ENCODE results near the gene SCAF4.

The SCAF4 gene

DNA sequence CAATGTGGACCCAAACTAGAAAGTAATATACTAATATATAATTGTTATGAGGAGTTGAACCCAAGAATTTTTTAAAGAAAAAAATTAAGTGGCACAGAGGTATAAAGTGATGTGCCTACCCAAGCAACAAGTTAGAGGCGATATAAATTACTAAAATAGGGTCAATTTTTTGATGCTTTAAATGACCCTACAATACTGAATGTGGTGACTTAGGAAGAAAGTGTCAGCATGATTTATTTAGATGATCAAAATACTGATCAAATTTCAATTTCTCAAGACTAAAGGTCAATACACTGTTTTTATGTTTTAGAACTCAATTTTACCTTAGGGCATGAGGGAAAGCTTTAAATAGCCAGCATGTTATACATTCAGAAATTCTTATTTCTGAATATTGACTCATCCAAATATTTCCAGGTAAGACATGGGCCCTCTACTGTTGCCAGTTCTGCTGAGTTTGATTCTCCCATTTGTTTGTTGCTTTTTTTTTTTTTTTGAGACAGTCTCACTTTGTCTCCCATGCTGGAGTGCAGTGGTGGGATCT lies 20.1 kb downstream of the SCAF4 start:
- CTCF ChIA-PET = interaction anchor here (0.6 kb wide), 1 partner anchor 380 kb away, joined by 4 read pairs; no protein-coding TSS in a partner anchor
- Histone ChIP-seq H3K4me1 (ENCODE audit: control extremely low read depth in 1 of 4, control insufficient read depth in 4 of 4, insufficient read depth in 4 of 4, low read length in 3 of 4) (peaks cover 0 to 7% (median 3%) of the 10 kb centered on the region in 4 experiments), H3K27me3 (replicated peaks in 2 of 5; ENCODE audit: control insufficient read depth in 4 of 5, insufficient read depth in 5 of 5, low read length in 4 of 5) (no peaks in the 10 kb centered on the region)

GRCh38 chr21:31711326-31711725 lies 20.6 kb downstream of the SCAF4 start:
- Histone ChIP-seq H3K4me3 (ENCODE audit: control insufficient read depth in 1 of 7, extremely low read depth in 1 of 7, insufficient read depth in 4 of 7, low read depth in 2 of 7, low read length in 6 of 7) (no peak overlapping the region), H3K9me3 (ENCODE audit: control extremely low read depth in 1 of 5, control insufficient read depth in 4 of 5, insufficient read depth in 2 of 5, low read depth in 1 of 5, low read length in 4 of 5) (no peaks in the 10 kb centered on the region), H3K27ac (ENCODE audit: insufficient read depth in 1 of 2, low read depth in 1 of 2, low read length in 2 of 2, poor library complexity in 1 of 2, severe bottlenecking in 2 of 2) (no peak overlapping the region), H3K4me1 (ENCODE audit: control extremely low read depth in 1 of 4, control insufficient read depth in 4 of 4, insufficient read depth in 4 of 4, low read length in 3 of 4) (peaks cover 0 to 3% (median 1%) of the 10 kb centered on the region in 4 experiments), H3K36me3 (ENCODE audit: control insufficient read depth in 4 of 4, insufficient read depth in 4 of 4, low read length in 3 of 4) (no peaks in the 10 kb centered on the region), H3K27me3 (replicated peaks in 2 of 5; ENCODE audit: control insufficient read depth in 4 of 5, insufficient read depth in 5 of 5, low read length in 4 of 5) (no peaks in the 10 kb centered on the region)
- ChIA-PET POLR2A (no interaction called here), CTCF (no interaction called here)
- DNase-seq = no peak
- 100% methylated on average over 1 of the region's 1 CpG for WGBS (ENCODE audit: insufficient coverage)

More for the DNA sequence above, 20.1 kb downstream of the SCAF4 start:
- POLR2A ChIA-PET = no interaction called here
- DNase-seq = no peak
- no peak overlapping the region for H3K4me3 ChIP-seq (ENCODE audit: control insufficient read depth in 1 of 7, extremely low read depth in 1 of 7, insufficient read depth in 4 of 7, low read depth in 2 of 7, low read length in 6 of 7)
- 100% methylated on average over 1 of the region's 1 CpG for WGBS (ENCODE audit: insufficient coverage)
- H3K27ac ChIP-seq (ENCODE audit: insufficient read depth in 1 of 2, low read depth in 1 of 2, low read length in 2 of 2, poor library complexity in 1 of 2, severe bottlenecking in 2 of 2) = no peak overlapping the region
- no peaks in the 10 kb centered on the region for H3K9me3 ChIP-seq (ENCODE audit: control extremely low read depth in 1 of 5, control insufficient read depth in 4 of 5, insufficient read depth in 2 of 5, low read depth in 1 of 5, low read length in 4 of 5)
- H3K36me3 ChIP-seq (ENCODE audit: control insufficient read depth in 4 of 4, insufficient read depth in 4 of 4, low read length in 3 of 4) = no peaks in the 10 kb centered on the region

GRCh38 chr21:31710586-31710985 lies 21.3 kb downstream of the SCAF4 start:
- ChIA-PET CTCF (no interaction called here), POLR2A (no interaction called here)
- Histone ChIP-seq H3K4me1 (ENCODE audit: control extremely low read depth in 1 of 4, control insufficient read depth in 4 of 4, insufficient read depth in 4 of 4, low read length in 3 of 4) (peaks cover 0 to 2% (median under 1%) of the 10 kb centered on the region in 4 experiments), H3K36me3 (ENCODE audit: control insufficient read depth in 4 of 4, insufficient read depth in 4 of 4, low read length in 3 of 4) (peaks cover 0 to 4% (median 2%) of the 10 kb centered on the region in 4 experiments), H3K4me3 (ENCODE audit: control insufficient read depth in 1 of 7, extremely low read depth in 1 of 7, insufficient read depth in 4 of 7, low read depth in 2 of 7, low read length in 6 of 7) (no peak overlapping the region), H3K27ac (ENCODE audit: insufficient read depth in 1 of 2, low read depth in 1 of 2, low read length in 2 of 2, poor library complexity in 1 of 2, severe bottlenecking in 2 of 2) (no peak overlapping the region), H3K27me3 (replicated peaks in 2 of 5; ENCODE audit: control insufficient read depth in 4 of 5, insufficient read depth in 5 of 5, low read length in 4 of 5) (no peaks in the 10 kb centered on the region), H3K9me3 (ENCODE audit: control extremely low read depth in 1 of 5, control insufficient read depth in 4 of 5, insufficient read depth in 2 of 5, low read depth in 1 of 5, low read length in 4 of 5) (no peaks in the 10 kb centered on the region)
- DNase-seq = no peak
- WGBS (ENCODE audit: insufficient coverage) = no CpG with 5 or more reads among the region's 1 CpG

GRCh38 chr21:31708541-31708940 lies 23.4 kb downstream of the SCAF4 start:
- no peak overlapping the region for H3K27ac ChIP-seq (ENCODE audit: insufficient read depth in 1 of 2, low read depth in 1 of 2, low read length in 2 of 2, poor library complexity in 1 of 2, severe bottlenecking in 2 of 2)
- H3K9me3 ChIP-seq (ENCODE audit: control extremely low read depth in 1 of 5, control insufficient read depth in 4 of 5, insufficient read depth in 2 of 5, low read depth in 1 of 5, low read length in 4 of 5) = no peaks in the 10 kb centered on the region
- CTCF ChIA-PET = no interaction called here
- H3K36me3 ChIP-seq (ENCODE audit: control insufficient read depth in 4 of 4, insufficient read depth in 4 of 4, low read length in 3 of 4) = peaks cover 0 to 12% (median 6%) of the 10 kb centered on the region in 4 experiments
- no CpG with 5 or more reads among the region's 1 CpG for WGBS (ENCODE audit: insufficient coverage)
- H3K27me3 ChIP-seq (replicated peaks in 2 of 5; ENCODE audit: control insufficient read depth in 4 of 5, insufficient read depth in 5 of 5, low read length in 4 of 5) = no peaks in the 10 kb centered on the region
- H3K4me3 ChIP-seq (ENCODE audit: control insufficient read depth in 1 of 7, extremely low read depth in 1 of 7, insufficient read depth in 4 of 7, low read depth in 2 of 7, low read length in 6 of 7) = no peak overlapping the region
- POLR2A ChIA-PET = no interaction called here
- DNase-seq = peak in 1 of 3 donors; percentile 10
- H3K4me1 ChIP-seq (ENCODE audit: control extremely low read depth in 1 of 4, control insufficient read depth in 4 of 4, insufficient read depth in 4 of 4, low read length in 3 of 4) = peaks cover 0 to 2% (median under 1%) of the 10 kb centered on the region in 4 experiments

- Histone ChIP-seq H3K4me1 (ENCODE audit: control extremely low read depth in 1 of 4, control insufficient read depth in 4 of 4, insufficient read depth in 4 of 4, low read length in 3 of 4) (peaks cover 0 to 2% (median under 1%) of the 10 kb centered on the region in 4 experiments), H3K36me3 (ENCODE audit: control insufficient read depth in 4 of 4, insufficient read depth in 4 of 4, low read length in 3 of 4) (peaks cover 5 to 18% (median 7%) of the 10 kb centered on the region in 4 experiments), H3K27ac (ENCODE audit: insufficient read depth in 1 of 2, low read depth in 1 of 2, low read length in 2 of 2, poor library complexity in 1 of 2, severe bottlenecking in 2 of 2) (no peak overlapping the region), H3K27me3 (replicated peaks in 2 of 5; ENCODE audit: control insufficient read depth in 4 of 5, insufficient read depth in 5 of 5, low read length in 4 of 5) (no peaks in the 10 kb centered on the region), H3K9me3 (ENCODE audit: control extremely low read depth in 1 of 5, control insufficient read depth in 4 of 5, insufficient read depth in 2 of 5, low read depth in 1 of 5, low read length in 4 of 5) (no peaks in the 10 kb centered on the region), H3K4me3 (ENCODE audit: control insufficient read depth in 1 of 7, extremely low read depth in 1 of 7, insufficient read depth in 4 of 7, low read depth in 2 of 7, low read length in 6 of 7) (no peak overlapping the region)
- CTCF ChIA-PET = interaction anchor here (1.0 kb wide), 1 partner anchor 13 kb away, joined by 3 read pairs; no protein-coding TSS in a partner anchor
- no peak for DNase-seq
- POLR2A ChIA-PET = no interaction called here
Observed at GRCh38 chr21:31707499-31707898, 24.4 kb downstream of the SCAF4 start.

DNA sequence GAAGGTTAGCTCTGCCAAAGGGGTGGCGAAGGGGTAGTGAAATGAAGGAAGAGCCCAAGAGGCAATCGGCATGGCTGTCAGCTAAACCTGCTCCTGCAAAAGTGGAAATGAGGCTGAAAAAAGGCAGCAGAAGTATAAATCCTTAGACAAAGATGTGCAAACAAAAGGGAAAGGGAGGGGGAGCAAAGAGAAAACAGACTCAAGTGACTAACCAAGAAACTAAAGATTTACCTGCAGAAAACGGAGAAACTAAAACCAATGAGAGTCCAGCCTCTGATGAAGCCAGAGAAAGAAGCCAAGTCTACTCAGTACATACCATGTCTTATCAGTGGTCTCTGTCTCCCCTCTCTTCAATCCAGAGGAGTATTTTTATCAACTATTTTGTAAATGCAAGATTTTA lies 25.4 kb downstream of the SCAF4 start:
- POLR2A ChIA-PET = no interaction called here
- Histone ChIP-seq H3K36me3 (ENCODE audit: control insufficient read depth in 4 of 4, insufficient read depth in 4 of 4, low read length in 3 of 4) (peaks cover 10 to 27% (median 12%) of the 10 kb centered on the region in 4 experiments), H3K27ac (ENCODE audit: insufficient read depth in 1 of 2, low read depth in 1 of 2, low read length in 2 of 2, poor library complexity in 1 of 2, severe bottlenecking in 2 of 2) (no peak overlapping the region), H3K4me3 (ENCODE audit: control insufficient read depth in 1 of 7, extremely low read depth in 1 of 7, insufficient read depth in 4 of 7, low read depth in 2 of 7, low read length in 6 of 7) (no peak overlapping the region), H3K4me1 (ENCODE audit: control extremely low read depth in 1 of 4, control insufficient read depth in 4 of 4, insufficient read depth in 4 of 4, low read length in 3 of 4) (peaks cover 0 to 2% (median under 1%) of the 10 kb centered on the region in 4 experiments), H3K27me3 (replicated peaks in 2 of 5; ENCODE audit: control insufficient read depth in 4 of 5, insufficient read depth in 5 of 5, low read length in 4 of 5) (no peaks in the 10 kb centered on the region), H3K9me3 (ENCODE audit: control extremely low read depth in 1 of 5, control insufficient read depth in 4 of 5, insufficient read depth in 2 of 5, low read depth in 1 of 5, low read length in 4 of 5) (no peaks in the 10 kb centered on the region)
- no peak for DNase-seq
- CTCF ChIA-PET = no interaction called here
- 100% methylated on average over 2 of the region's 3 CpGs for WGBS (ENCODE audit: insufficient coverage)

DNA sequence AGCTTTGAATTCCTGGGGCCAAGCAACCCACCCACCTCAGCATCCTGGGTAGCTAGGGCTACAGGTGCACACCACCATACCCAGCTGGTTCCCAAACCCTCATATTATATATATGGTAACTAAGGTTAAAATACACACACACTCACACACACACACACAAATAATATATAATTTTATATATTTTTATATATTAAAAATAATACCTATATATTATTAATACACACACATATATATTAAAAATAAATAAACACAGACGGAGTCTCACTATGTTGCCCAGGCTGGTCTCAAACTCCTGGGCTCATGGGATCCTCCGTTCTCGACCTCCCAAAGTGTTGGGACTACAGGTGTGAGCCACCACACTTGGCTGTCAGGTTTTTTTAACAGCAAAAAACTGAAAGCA lies 31.9 kb downstream of the SCAF4 start:
- Histone ChIP-seq H3K4me1 (ENCODE audit: control extremely low read depth in 1 of 4, control insufficient read depth in 4 of 4, insufficient read depth in 4 of 4, low read length in 3 of 4) (no peaks in the 10 kb centered on the region), H3K4me3 (ENCODE audit: control insufficient read depth in 1 of 7, extremely low read depth in 1 of 7, insufficient read depth in 4 of 7, low read depth in 2 of 7, low read length in 6 of 7) (no peak overlapping the region), H3K9me3 (ENCODE audit: control extremely low read depth in 1 of 5, control insufficient read depth in 4 of 5, insufficient read depth in 2 of 5, low read depth in 1 of 5, low read length in 4 of 5) (no peaks in the 10 kb centered on the region), H3K27me3 (replicated peaks in 2 of 5; ENCODE audit: control insufficient read depth in 4 of 5, insufficient read depth in 5 of 5, low read length in 4 of 5) (no peaks in the 10 kb centered on the region), H3K27ac (ENCODE audit: insufficient read depth in 1 of 2, low read depth in 1 of 2, low read length in 2 of 2, poor library complexity in 1 of 2, severe bottlenecking in 2 of 2) (no peak overlapping the region), H3K36me3 (ENCODE audit: control insufficient read depth in 4 of 4, insufficient read depth in 4 of 4, low read length in 3 of 4) (peaks cover 37 to 80% (median 54%) of the 10 kb centered on the region in 4 experiments)
- DNase-seq = no peak
- ChIA-PET POLR2A (no interaction called here), CTCF (no interaction called here)
- WGBS (ENCODE audit: insufficient coverage) = 100% methylated on average over 2 of the region's 3 CpGs

Measured in common myeloid progenitor, CD34-positive (primary cell).